Motor neuron (in vitro differentiated cells): ENCODE results near the gene PRR23A. TPM values are rescaled to one million over a fixed set of nuclear protein-coding genes. Genes with fewer than 3 reads are reported as not detected.

Experiments
- ATAC-seq, 8 experiments: fragments of 200-7000 bp; cut with Tn5 transposase; replicated peaks in 6 of 8; 2 replicates each; pipeline ENCODE4 v1.8.0; 2021; ENCODE audit warnings: mild to moderate bottlenecking in 8 of 8, moderate library complexity in 8 of 8
- H3K27ac ChIP-seq, 2 donors: fragments of 250-450 bp; sonication (Bioruptor Pico); 2 replicates each; pipeline ENCODE4 v1.9.0; 2021; ENCODE audit warnings: antibody characterized with exemption in 2 of 2, mild to moderate bottlenecking in 2 of 2, moderate library complexity in 1 of 2
- H3K4me1 ChIP-seq, 2 donors: fragments of 250-450 bp; sonication (Bioruptor Pico); replicated peaks in 1 of 2; 2 replicates each; pipeline ENCODE4 v1.6.1; 2021; ENCODE audit warnings: antibody characterized with exemption in 2 of 2, mild to moderate bottlenecking in 2 of 2, moderate library complexity in 1 of 2
- H3K4me3 ChIP-seq, 5 donors: fragments of 250-450 bp; sonication (Bioruptor Pico); 2 replicates each; pipeline ENCODE4 v1.9.0; 2021; ENCODE audit warnings: antibody characterized with exemption in 5 of 5, mild to moderate bottlenecking in 5 of 5, moderate library complexity in 4 of 5
- WGBS, 10 experiments: fragments of 450-650 bp; shearing (Covaris generic); methylation state at CpG; one replicate each; pipeline ENCODE4 v1.0.0; 2022; 5-methylcytosine and 5-hydroxymethylcytosine counted together
- in situ Hi-C, 9 experiments: fragments of 400-800 bp; cut with MboI; loops; one replicate each; pipeline ENCODE4 v1.15.0; 2021; ENCODE audit warnings: low sequenced_read_pairs in 9 of 9, low pct_unique_long_range_greater_than_20kb in 2 of 9; ENCODE audit not compliant: unreplicated experiment in 9 of 9
- total RNA-seq, 8 experiments: library from RNA; unstranded; fragments of 300-600 nt; gene quantifications; 2 replicates each; pipeline versions ENCODE4 v1.2.3 to v1.2.4, GENCODE V29; 2022

The PRR23A gene
- total RNA-seq, 8 experiments from 2014 or later, result 0.52 TPM; not detected in 7

- ATAC-seq, result no peak
- Histone ChIP-seq H3K4me3 (no peak overlapping the region), H3K27ac (no peak overlapping the region), H3K4me1 (no peaks in the 10 kb centered on the region)
- in situ Hi-C loops, result no loop called here
- 93 to 100% (median 96%) methylated on average over 1 to 16 of the region's 45 CpGs; no CpG with 5 or more reads in 5 of the 10 experiments for WGBS, 10 experiments
Observed at GRCh38 chr3:139005356-139005993, 593 bp downstream of the PRR23A start.

- 0 to 100% (median 49%) methylated on average over 1 of the region's 1 CpG; no CpG with 5 or more reads in 2 of the 10 experiments for WGBS, 10 experiments
Observed at GRCh38 chr3:138995706-138996105, 10.4 kb downstream of the PRR23A start.

GRCh38 chr3:138987181-138987580 lies 18.9 kb downstream of the PRR23A start:
- WGBS, 10 experiments, result 60 to 93% (median 86%) methylated on average over 1 to 2 of the region's 2 CpGs; no CpG with 5 or more reads in 6 of the 10 experiments
- in situ Hi-C loops, result loop anchor here in 1 of 9 experiments (10.0 kb wide), 1 partner anchor 52 kb away; no protein-coding TSS in a partner anchor
- ATAC-seq, result no peak
- Histone ChIP-seq H3K4me1 (peaks cover 2 to 8% of the 10 kb centered on the region in 2 donors), H3K27ac (no peak overlapping the region), H3K4me3 (no peak overlapping the region)

More at GRCh38 chr3:138995706-138996105, 10.4 kb downstream of the PRR23A start:
- no peaks in the 10 kb centered on the region for H3K4me1 ChIP-seq
- in situ Hi-C loops, result no loop called here
- ATAC-seq, result no peak
- H3K27ac ChIP-seq, result no peak overlapping the region
- H3K4me3 ChIP-seq, result no peak overlapping the region

GRCh38 chr3:138985932-138986331 lies 20.1 kb downstream of the PRR23A start:
- peaks cover 2 to 8% of the 10 kb centered on the region in 2 donors for H3K4me1 ChIP-seq
- no peak overlapping the region for H3K4me3 ChIP-seq
- in situ Hi-C loops, result loop anchor here in 1 of 9 experiments (10.0 kb wide), 1 partner anchor 51 kb away; no protein-coding TSS in a partner anchor
- ATAC-seq, result peak in 3 of 8 experiments; percentile 24 to 57 (median 41)
- 0 to 17% (median 6%) methylated on average over 1 to 3 of the region's 4 CpGs; no CpG with 5 or more reads in 1 of the 10 experiments for WGBS, 10 experiments
- no peak overlapping the region for H3K27ac ChIP-seq

GRCh38 chr3:138984816-138985215 lies 21.3 kb downstream of the PRR23A start:
- in situ Hi-C loops, result loop anchor here in 1 of 9 experiments (10.0 kb wide), 1 partner anchor 50 kb away; no protein-coding TSS in a partner anchor
- Histone ChIP-seq H3K4me1 (peaks cover 2 to 8% of the 10 kb centered on the region in 2 donors), H3K27ac (no peak overlapping the region), H3K4me3 (no peak overlapping the region)
- WGBS, 10 experiments, result 0 to 67% (median 50%) methylated on average over 1 to 3 of the region's 3 CpGs; no CpG with 5 or more reads in 6 of the 10 experiments
- ATAC-seq, result no peak

- Histone ChIP-seq H3K27ac (no peak overlapping the region), H3K4me3 (no peak overlapping the region), H3K4me1 (no peaks in the 10 kb centered on the region)
- ATAC-seq, result no peak
- in situ Hi-C loops, result no loop called here
Observed at GRCh38 chr3:138976047-138976446, 30.0 kb downstream of the PRR23A start.

- ATAC-seq, result no peak
- H3K27ac ChIP-seq, result no peak overlapping the region
- no peak overlapping the region for H3K4me3 ChIP-seq
- no peaks in the 10 kb centered on the region for H3K4me1 ChIP-seq
- in situ Hi-C loops, result no loop called here
- WGBS, 10 experiments, result 80 to 100% (median 96%) methylated on average over 1 to 5 of the region's 8 CpGs; no CpG with 5 or more reads in 4 of the 10 experiments
Observed at GRCh38 chr3:138975351-138975750, 30.7 kb downstream of the PRR23A start.

GRCh38 chr3:138974462-138974861 lies 31.6 kb downstream of the PRR23A start:
- ATAC-seq, result no peak
- no peaks in the 10 kb centered on the region for H3K4me1 ChIP-seq
- WGBS, 10 experiments, result 75 to 100% (median 89%) methylated on average over 3 to 5 of the region's 5 CpGs; no CpG with 5 or more reads in 6 of the 10 experiments
- no peak overlapping the region for H3K27ac ChIP-seq
- in situ Hi-C loops, result no loop called here
- no peak overlapping the region for H3K4me3 ChIP-seq

GRCh38 chr3:138972941-138973340 lies 33.1 kb downstream of the PRR23A start:
- in situ Hi-C loops, result no loop called here
- WGBS, 10 experiments, result 43 to 100% (median 75%) methylated on average over 1 to 3 of the region's 5 CpGs; no CpG with 5 or more reads in 6 of the 10 experiments
- no peak overlapping the region for H3K4me3 ChIP-seq
- no peak for ATAC-seq
- H3K4me1 ChIP-seq, result no peaks in the 10 kb centered on the region
- H3K27ac ChIP-seq, result no peak overlapping the region

- no peak overlapping the region for H3K27ac ChIP-seq
- WGBS, 10 experiments, result 71 to 100% methylated on average over 1 of the region's 6 CpGs; no CpG with 5 or more reads in 8 of the 10 experiments
- no peak for ATAC-seq
- in situ Hi-C loops, result no loop called here
- H3K4me1 ChIP-seq, result no peaks in the 10 kb centered on the region
- no peak overlapping the region for H3K4me3 ChIP-seq
Observed at GRCh38 chr3:138971766-138972320, 34.2 kb downstream of the PRR23A start.

- no peaks in the 10 kb centered on the region for H3K4me1 ChIP-seq
- H3K4me3 ChIP-seq, result no peak overlapping the region
- no peak for ATAC-seq
- in situ Hi-C loops, result no loop called here
- H3K27ac ChIP-seq, result no peak overlapping the region
Observed at GRCh38 chr3:138964923-138965322, 41.1 kb downstream of the PRR23A start.

- ATAC-seq, result no peak
- in situ Hi-C loops, result no loop called here
- Histone ChIP-seq H3K4me1 (no peaks in the 10 kb centered on the region), H3K4me3 (no peak overlapping the region), H3K27ac (no peak overlapping the region)
- 25 to 100% (median 68%) methylated on average over 1 to 2 of the region's 2 CpGs; no CpG with 5 or more reads in 2 of the 10 experiments for WGBS, 10 experiments
Observed at GRCh38 chr3:138964264-138964663, 41.8 kb downstream of the PRR23A start.

- Histone ChIP-seq H3K4me1 (no peaks in the 10 kb centered on the region), H3K27ac (no peak overlapping the region), H3K4me3 (no peak overlapping the region)
- in situ Hi-C loops, result no loop called here
- 63 to 80% (median 75%) methylated on average over 1 to 7 of the region's 8 CpGs; no CpG with 5 or more reads in 4 of the 10 experiments for WGBS, 10 experiments
- peak in 3 of 8 experiments; percentile 65 to 80 (median 76) for ATAC-seq
Observed at GRCh38 chr3:138962854-138963560, 43.1 kb downstream of the PRR23A start.
